HepG2 (cell line): ENCODE data around the gene MAEA.

Experiments used
- EHMT2 ChIP-seq: fragments of 200-600 bp; sonication (generic); IDR thresholded peaks from 2 replicates; pipeline ENCODE4 v1.7.0; 2017; ENCODE audit warnings: antibody characterized with exemption, low read depth, low read length, borderline replicate concordance
- MED1 ChIP-seq: sonication (generic); formaldehyde crosslinking; IDR thresholded peaks from 2 replicates; pipeline ENCODE4 v1.4.0; 2020; ENCODE audit warnings: missing genetic modification reagents
- NR2F6 ChIP-seq, 2 experiments: IDR thresholded peaks; 2 replicates each; pipeline ENCODE4 v1.6.1; 2016; ENCODE audit warnings: antibody characterized with exemption in 1 of 2, mild to moderate bottlenecking in 1 of 2
- TEAD3 ChIP-seq: optimal IDR thresholded peaks from 2 replicates; pipeline ENCODE3; 2016; ENCODE audit warnings: borderline replicate concordance
- ZFX ChIP-seq: sonication (generic); formaldehyde crosslinking; IDR thresholded peaks from 2 replicates; pipeline ENCODE4 v1.4.0; 2020; ENCODE audit warnings: mild to moderate bottlenecking, low read depth, missing genetic modification reagents, moderate library complexity
- ZNF331 ChIP-seq: sonication (generic); formaldehyde crosslinking; IDR thresholded peaks from 2 replicates; pipeline ENCODE4 v1.4.0; 2020; ENCODE audit warnings: missing genetic modification reagents
- TF ChIP-seq, protein P1 (sequence below): sonication (generic); formaldehyde crosslinking; IDR thresholded peaks from 2 replicates; pipeline ENCODE4 v1.4.0; 2020; ENCODE audit warnings: missing genetic modification reagents
- TF ChIP-seq, protein P2 (sequence below): sonication (generic); formaldehyde crosslinking; IDR thresholded peaks from 2 replicates; pipeline ENCODE4 v1.5.0; 2020; ENCODE audit warnings: mild to moderate bottlenecking, missing genetic modification reagents, moderate library complexity

DNA sequence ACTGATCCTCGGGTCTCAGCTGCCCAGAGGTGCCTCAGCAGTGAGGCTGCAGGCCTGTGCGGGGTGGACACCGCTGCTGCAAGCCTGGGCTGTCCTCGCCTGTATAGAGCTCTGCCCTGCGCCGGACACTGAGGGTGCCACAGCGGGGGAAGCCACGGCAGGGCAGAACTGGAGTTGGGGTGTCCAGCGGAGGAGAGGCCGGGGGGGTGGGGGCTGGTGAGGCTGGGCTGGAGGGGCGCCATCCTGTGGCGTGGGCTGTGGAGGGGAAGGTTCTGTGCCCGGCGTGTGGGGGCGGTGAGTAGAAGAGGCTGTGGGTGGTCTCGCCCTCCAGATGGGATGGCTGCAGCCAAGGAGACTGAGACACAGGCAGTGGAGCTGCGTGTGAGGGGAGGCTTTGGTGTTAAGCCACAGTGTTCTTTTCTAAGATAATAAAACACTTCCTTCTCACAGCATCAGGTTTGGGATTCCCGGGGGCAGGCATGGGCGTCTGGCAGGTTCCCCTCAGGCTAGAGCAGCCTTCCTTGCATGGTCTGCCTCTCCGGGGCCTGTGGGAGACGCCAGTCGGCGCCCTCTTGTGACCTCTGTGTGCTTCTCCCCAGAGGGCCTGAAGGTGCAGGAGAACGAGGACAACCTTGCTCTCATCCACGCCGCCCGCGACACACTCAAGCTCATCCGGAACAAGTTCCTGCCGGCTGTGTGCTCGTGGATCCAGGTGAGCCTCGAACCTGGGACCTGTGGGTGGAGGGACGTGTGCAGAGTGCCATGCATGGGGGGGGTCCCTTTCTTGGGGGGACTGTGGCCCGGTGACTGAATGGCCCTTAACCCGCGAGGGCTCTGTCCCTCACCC, 64.7 kb downstream of the MAEA start:
- TF ChIP-seq ZNF331 (CRISPR knock-in tag) = no peak
- TF ChIP-seq, protein P1, sequence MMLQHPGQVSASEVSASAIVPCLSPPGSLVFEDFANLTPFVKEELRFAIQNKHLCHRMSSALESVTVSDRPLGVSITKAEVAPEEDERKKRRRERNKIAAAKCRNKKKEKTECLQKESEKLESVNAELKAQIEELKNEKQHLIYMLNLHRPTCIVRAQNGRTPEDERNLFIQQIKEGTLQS (CRISPR knock-in tag) = no peak
- no peak for TF ChIP-seq TEAD3 (CRISPR knock-in tag)
- no peak for TF ChIP-seq EHMT2
- no peak for TF ChIP-seq NR2F6 (IDR thresholded peaks at IDR 0.05)
- TF ChIP-seq NR2F6 (CRISPR knock-in tag; IDR thresholded peaks at IDR 0.05) = no peak
- TF ChIP-seq MED1 = no peak
- no peak for TF ChIP-seq ZFX (CRISPR knock-in tag)
- TF ChIP-seq, protein P2, sequence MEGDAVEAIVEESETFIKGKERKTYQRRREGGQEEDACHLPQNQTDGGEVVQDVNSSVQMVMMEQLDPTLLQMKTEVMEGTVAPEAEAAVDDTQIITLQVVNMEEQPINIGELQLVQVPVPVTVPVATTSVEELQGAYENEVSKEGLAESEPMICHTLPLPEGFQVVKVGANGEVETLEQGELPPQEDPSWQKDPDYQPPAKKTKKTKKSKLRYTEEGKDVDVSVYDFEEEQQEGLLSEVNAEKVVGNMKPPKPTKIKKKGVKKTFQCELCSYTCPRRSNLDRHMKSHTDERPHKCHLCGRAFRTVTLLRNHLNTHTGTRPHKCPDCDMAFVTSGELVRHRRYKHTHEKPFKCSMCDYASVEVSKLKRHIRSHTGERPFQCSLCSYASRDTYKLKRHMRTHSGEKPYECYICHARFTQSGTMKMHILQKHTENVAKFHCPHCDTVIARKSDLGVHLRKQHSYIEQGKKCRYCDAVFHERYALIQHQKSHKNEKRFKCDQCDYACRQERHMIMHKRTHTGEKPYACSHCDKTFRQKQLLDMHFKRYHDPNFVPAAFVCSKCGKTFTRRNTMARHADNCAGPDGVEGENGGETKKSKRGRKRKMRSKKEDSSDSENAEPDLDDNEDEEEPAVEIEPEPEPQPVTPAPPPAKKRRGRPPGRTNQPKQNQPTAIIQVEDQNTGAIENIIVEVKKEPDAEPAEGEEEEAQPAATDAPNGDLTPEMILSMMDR (CRISPR knock-in tag) = no peak
